Thoracic aorta (tissue), 2 donors: ENCODE results near the gene PRPSAP2. TPM values are rescaled to one million over a fixed set of nuclear protein-coding genes. Genes with fewer than 3 reads are reported as not detected.

Experiments used
- ATAC-seq: fragments of 150-250 bp; one replicate; pipeline ENCODE4 v1.8.0; 2017; ENCODE audit warnings: low read depth; ENCODE audit not compliant: insufficient number of reproducible peaks, low FRiP score
- DNase-seq: peaks from one replicate; pipeline ENCODE4 v3.0.0-alpha.2; 2020; ENCODE audit warnings: low spot score
- H3K27ac ChIP-seq, 2 donors: fragments of 200-600 bp; sonication (generic); 1 replicate in 1 of 2; 2 replicates in 1 of 2; pipeline ENCODE4 v1.5.1; 2016; ENCODE audit warnings: mild to moderate bottlenecking in 2 of 2, moderate library complexity in 2 of 2
- H3K27me3 ChIP-seq: fragments of 200-600 bp; sonication (generic); replicated peaks from 2 replicates; pipeline ENCODE4 v1.6.0; 2016; ENCODE audit warnings: mild to moderate bottlenecking; ENCODE audit not compliant: insufficient read depth
- H3K36me3 ChIP-seq: fragments of 200-600 bp; sonication (generic); one replicate; pipeline ENCODE4 v1.5.1; 2016
- H3K4me1 ChIP-seq, 2 donors: fragments of 200-600 bp; sonication (generic); 1 replicate in 1 of 2; 2 replicates in 1 of 2; pipeline versions ENCODE4 v1.5.1 to v1.6.0; 2016; ENCODE audit warnings: low read depth in 2 of 2, mild to moderate bottlenecking in 1 of 2; ENCODE audit not compliant: control insufficient read depth in 1 of 2
- H3K4me3 ChIP-seq: fragments of 200-600 bp; sonication (generic); 2 replicates; pipeline ENCODE4 v1.5.1; 2016; ENCODE audit warnings: mild to moderate bottlenecking
- H3K9me3 ChIP-seq: fragments of 200-600 bp; sonication (generic); 2 replicates; pipeline ENCODE4 v1.5.1; 2016
- CTCF ChIP-seq: fragments of 200-600 bp; sonication (generic); IDR thresholded peaks from one replicate; pipeline ENCODE4 v1.5.1; 2019; ENCODE audit warnings: antibody characterized with exemption
- total RNA-seq, 2 donors: library from RNA; depleted of rRNA; stranded (reverse); fragments of >200 nt; gene quantifications; one replicate each; pipeline versions ENCODE4 v1.1.0 to v1.2.3, GENCODE V29; 2016

Gene PRPSAP2
- total RNA-seq, 2 donors from 2014 or later: 21.3 to 26.9 TPM

GRCh38 chr17:18960241-18960665 lies 102.3 kb downstream of the PRPSAP2 start:
- no peak for TF ChIP-seq CTCF
- no peaks in the 10 kb centered on the region for H3K4me1 ChIP-seq
- H3K4me3 ChIP-seq: no peak overlapping the region
- H3K36me3 ChIP-seq: no peaks in the 10 kb centered on the region
- no peaks in the 10 kb centered on the region for H3K27me3 ChIP-seq
- ATAC-seq (no peak), DNase-seq (no peak)
- no peak overlapping the region for H3K27ac ChIP-seq
- no peaks in the 10 kb centered on the region for H3K9me3 ChIP-seq

- peak; percentile 50 for ATAC-seq
- H3K4me3 ChIP-seq: no peak overlapping the region
- no peaks in the 10 kb centered on the region for H3K36me3 ChIP-seq
- no peaks in the 10 kb centered on the region for H3K4me1 ChIP-seq
- no peak overlapping the region for H3K27ac ChIP-seq
- H3K9me3 ChIP-seq: no peaks in the 10 kb centered on the region
- peak; percentile 88 for TF ChIP-seq CTCF
- no peaks in the 10 kb centered on the region for H3K27me3 ChIP-seq
- peak; percentile 10 for DNase-seq
Measured at GRCh38 chr17:18960803-18961511, 103.0 kb downstream of the PRPSAP2 start.

- DNase-seq: no peak
- Histone ChIP-seq H3K9me3 (no peaks in the 10 kb centered on the region), H3K27me3 (no peaks in the 10 kb centered on the region), H3K27ac (no peak overlapping the region), H3K4me1 (peaks cover 0 to 2% of the 10 kb centered on the region in 2 donors), H3K36me3 (no peaks in the 10 kb centered on the region), H3K4me3 (no peak overlapping the region)
- no peak for ATAC-seq
- TF ChIP-seq CTCF: no peak
Measured at GRCh38 chr17:18961634-18962493, 103.9 kb downstream of the PRPSAP2 start.

GRCh38 chr17:18962494-18962815 lies 104.5 kb downstream of the PRPSAP2 start:
- Histone ChIP-seq H3K4me1 (peaks cover 2 to 8% of the 10 kb centered on the region in 2 donors), H3K9me3 (no peaks in the 10 kb centered on the region), H3K4me3 (no peak overlapping the region), H3K36me3 (no peaks in the 10 kb centered on the region), H3K27me3 (no peaks in the 10 kb centered on the region), H3K27ac (no peak overlapping the region)
- DNase-seq: no peak
- no peak for TF ChIP-seq CTCF
- ATAC-seq: no peak
